Activated CD4-positive, alpha-beta T cell treated with anti-CD3 and anti-CD28 coated beads, Interleukin-2, amount 10 ng/mL, durations not matched to agents 7 days and 5 days (primary cell): ENCODE data around the gene CNOT3. TPM values are rescaled to one million over a fixed set of nuclear protein-coding genes. Genes with fewer than 3 reads are reported as not detected.
"Not testable (repeated sequence)": the region's sequence is repeated elsewhere in the genome, so short reads cannot be mapped to it uniquely, and the experiment has no call there.

Source experiments
- CTCF ChIA-PET: fragments of 350-600 bp; sonication (Branson Sonifier 250); formaldehyde crosslinking; loops from one replicate; lab custom pipeline; 2021; ENCODE audit warnings: antibody characterized with exemption; lab: Charles Lee
- POLR2A ChIA-PET: fragments of 350-600 bp; sonication (Branson Sonifier 250); formaldehyde crosslinking; loops from one replicate; lab custom pipeline; 2021; ENCODE audit warnings: antibody characterized with exemption; lab: Charles Lee
- DNase-seq: peaks from one replicate; pipeline ENCODE4 v3.0.0-alpha.2; 2020
- H3K27ac Mint-ChIP-seq: one replicate; pipeline ENCODE4 v1.8.0; 2021; ENCODE audit warnings: mild to moderate bottlenecking, moderate library complexity, mixed read lengths
- H3K27me3 Mint-ChIP-seq: one replicate; pipeline ENCODE4 v1.8.0; 2021; ENCODE audit warnings: mixed read lengths
- H3K36me3 Mint-ChIP-seq: one replicate; pipeline ENCODE4 v1.8.0; 2021; ENCODE audit warnings: low read depth, mixed read lengths
- H3K4me1 Mint-ChIP-seq: one replicate; pipeline ENCODE4 v1.8.0; 2021; ENCODE audit warnings: mixed read lengths
- H3K4me3 Mint-ChIP-seq: one replicate; pipeline ENCODE4 v1.8.0; 2021; ENCODE audit warnings: mild to moderate bottlenecking, moderate library complexity, mixed read lengths
- H3K9me3 Mint-ChIP-seq: one replicate; pipeline ENCODE4 v1.8.0; 2021; ENCODE audit warnings: mixed read lengths
- total RNA-seq, 2 experiments: library from RNA; stranded (reverse); gene quantifications; one replicate each; pipeline ENCODE4 v1.2.3, GENCODE V29; 2021

Gene CNOT3
- total RNA-seq, 2 experiments from 2014 or later: 63.7 to 64.8 TPM

- H3K4me3 Mint-ChIP-seq: no peak overlapping the region
- H3K27ac Mint-ChIP-seq: peak overlapping the region; percentile 60
- ChIA-PET CTCF (interaction anchor here (0.8 to 4.4 kb wide), 3 partner anchors 11 to 22 kb away, joined by 3 to 27 read pairs (median 3); no protein-coding TSS in a partner anchor), POLR2A (no interaction called here)
- H3K36me3 Mint-ChIP-seq: peaks cover 8% of the 10 kb centered on the region
- H3K27me3 Mint-ChIP-seq: no peaks in the 10 kb centered on the region
- no peaks in the 10 kb centered on the region for H3K9me3 Mint-ChIP-seq
- DNase-seq: no peak
- H3K4me1 Mint-ChIP-seq: peaks cover 22% of the 10 kb centered on the region
Observed at GRCh38 chr19:54186351-54186750, 48.8 kb downstream of the CNOT3 start.

GRCh38 chr19:54186934-54187381 is 49.4 kb downstream of the CNOT3 start:
- DNase-seq: no peak
- Mint-ChIP-seq H3K36me3 (peaks cover 8% of the 10 kb centered on the region), H3K4me1 (peaks cover 27% of the 10 kb centered on the region), H3K9me3 (no peaks in the 10 kb centered on the region), H3K4me3 (peak overlapping the region; percentile 94), H3K27ac (peak overlapping the region; percentile 50), H3K27me3 (no peaks in the 10 kb centered on the region)
- ChIA-PET POLR2A (no interaction called here), CTCF (interaction anchor here (1.1 to 4.4 kb wide), 2 partner anchors 17 to 23 kb away, joined by 3 to 27 read pairs; no protein-coding TSS in a partner anchor)

- peak overlapping the region; percentile 88 for H3K27ac Mint-ChIP-seq
- ChIA-PET CTCF (interaction anchor here (4.4 kb wide), 1 partner anchor 19 kb away, joined by 27 read pairs; no protein-coding TSS in a partner anchor), POLR2A (no interaction called here)
- no peaks in the 10 kb centered on the region for H3K9me3 Mint-ChIP-seq
- DNase-seq: peak; percentile 57
- peaks cover 40% of the 10 kb centered on the region for H3K4me1 Mint-ChIP-seq
- no peaks in the 10 kb centered on the region for H3K27me3 Mint-ChIP-seq
- H3K36me3 Mint-ChIP-seq: peaks cover 16% of the 10 kb centered on the region
- H3K4me3 Mint-ChIP-seq: peak overlapping the region; percentile 94
Observed at GRCh38 chr19:54188215-54188871, 50.8 kb downstream of the CNOT3 start.

GRCh38 chr19:54189145-54189734 is 51.7 kb downstream of the CNOT3 start, which contains the start of gene MBOAT7:
Gene MBOAT7, minus strand, starts transcription at chr19:54189580. Its CDS starts 1,072 bp downstream, at chr19:54188508.
- Mint-ChIP-seq H3K9me3 (no peaks in the 10 kb centered on the region), H3K4me3 (peak within 1 kb of the TSS; percentile 94), H3K4me1 (peaks cover 40% of the 10 kb centered on the region), H3K27ac (peak within 1 kb of the TSS; percentile 97), H3K27me3 (no peaks in the 10 kb centered on the region), H3K36me3 (peaks cover 13% of the 10 kb centered on the region)
- DNase-seq: no peak
- ChIA-PET CTCF (interaction anchor here (0.7 to 4.4 kb wide), 10 partner anchors 9 to 260 kb away, joined by 3 to 27 read pairs (median 3); partner anchors contain the start of gene LENG8), POLR2A (interaction anchor here (0.5 to 1.2 kb wide), 4 partner anchors 11 to 1384 kb away, joined by 3 to 4 read pairs (median 4); partner anchors contain the start of gene RPS9)

GRCh38 chr19:54189735-54190502 is 52.4 kb downstream of the CNOT3 start:
- Mint-ChIP-seq H3K36me3 (peaks cover 12% of the 10 kb centered on the region), H3K27me3 (no peaks in the 10 kb centered on the region), H3K4me1 (peaks cover 40% of the 10 kb centered on the region), H3K27ac (peak overlapping the region; percentile 97), H3K9me3 (no peaks in the 10 kb centered on the region), H3K4me3 (peak overlapping the region; percentile 94)
- peak; percentile 100 for DNase-seq
- POLR2A ChIA-PET: interaction anchor here (0.5 to 1.6 kb wide), 5 partner anchors 10 to 1384 kb away, joined by 3 to 4 read pairs (median 4); partner anchors contain the start of gene RPS9
- CTCF ChIA-PET: interaction anchor here (0.7 to 4.4 kb wide), 9 partner anchors 11 to 259 kb away, joined by 3 to 27 read pairs (median 3); partner anchors contain the start of gene LENG8

DNA sequence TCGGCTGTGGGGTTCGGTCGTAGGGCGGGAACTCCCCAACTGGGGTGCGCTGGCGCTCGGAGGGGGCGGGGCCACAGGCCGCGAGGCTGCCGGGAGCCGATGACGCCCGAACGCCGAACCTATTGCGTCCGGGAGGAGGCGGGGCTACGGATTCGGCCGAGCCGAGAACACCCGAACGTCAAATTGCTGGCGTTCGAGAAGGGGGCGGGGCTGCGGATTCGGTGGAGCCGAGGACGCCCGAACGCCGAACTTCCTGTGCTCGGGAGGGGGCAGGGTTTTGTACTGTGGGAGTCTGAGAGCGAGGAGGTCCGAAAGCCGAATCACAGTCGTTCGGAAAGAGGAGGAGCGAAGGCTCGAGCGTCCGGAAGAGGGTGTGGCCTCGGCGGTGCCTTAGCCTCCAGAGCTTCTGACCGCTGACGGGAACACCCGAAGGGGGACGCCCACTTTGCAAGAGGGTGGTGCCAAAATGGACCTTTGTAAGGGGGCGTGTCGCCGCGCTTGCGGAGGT is 53.0 kb downstream of the CNOT3 start:
- H3K27me3 Mint-ChIP-seq: no peaks in the 10 kb centered on the region
- H3K4me3 Mint-ChIP-seq: peak overlapping the region; percentile 94
- peaks cover 42% of the 10 kb centered on the region for H3K4me1 Mint-ChIP-seq
- no peaks in the 10 kb centered on the region for H3K9me3 Mint-ChIP-seq
- POLR2A ChIA-PET: interaction anchor here (1.6 kb wide), 1 partner anchor 9 kb away, joined by 4 read pairs; no protein-coding TSS in a partner anchor
- peak overlapping the region; percentile 97 for H3K27ac Mint-ChIP-seq
- CTCF ChIA-PET: interaction anchor here (1.1 to 1.2 kb wide), 2 partner anchors 10 to 89 kb away, joined by 3 read pairs; partner anchors contain the start of gene RPS9
- peaks cover 15% of the 10 kb centered on the region for H3K36me3 Mint-ChIP-seq
- DNase-seq: peak; percentile 100

GRCh38 chr19:54191011-54191810 is 53.6 kb downstream of the CNOT3 start, which contains the start of gene TSEN34:
Gene TSEN34, plus strand, starts transcription at chr19:54191308. Its CDS starts 57 bp downstream, at chr19:54191365.
- H3K9me3 Mint-ChIP-seq: no peaks in the 10 kb centered on the region
- POLR2A ChIA-PET: interaction anchor here (0.6 to 1.6 kb wide), 4 partner anchors 9 to 58 kb away, joined by 3 to 5 read pairs (median 4); no protein-coding TSS in a partner anchor

GRCh38 chr19:54191811-54192453 is 54.4 kb downstream of the CNOT3 start:
- H3K36me3 Mint-ChIP-seq: peaks cover 12% of the 10 kb centered on the region

More at GRCh38 chr19:54191011-54191810, 53.6 kb downstream of the CNOT3 start, which contains the start of gene TSEN34:
- peak; percentile 83 for DNase-seq
- Mint-ChIP-seq H3K27me3 (no peaks in the 10 kb centered on the region), H3K36me3 (peaks cover 15% of the 10 kb centered on the region), H3K27ac (peak within 1 kb of the TSS; percentile 97), H3K4me3 (peak within 1 kb of the TSS; percentile 94), H3K4me1 (peaks cover 42% of the 10 kb centered on the region)
- CTCF ChIA-PET: interaction anchor here (1.1 to 1.2 kb wide), 2 partner anchors 10 to 90 kb away, joined by 3 read pairs; partner anchors contain the start of gene RPS9

DNA sequence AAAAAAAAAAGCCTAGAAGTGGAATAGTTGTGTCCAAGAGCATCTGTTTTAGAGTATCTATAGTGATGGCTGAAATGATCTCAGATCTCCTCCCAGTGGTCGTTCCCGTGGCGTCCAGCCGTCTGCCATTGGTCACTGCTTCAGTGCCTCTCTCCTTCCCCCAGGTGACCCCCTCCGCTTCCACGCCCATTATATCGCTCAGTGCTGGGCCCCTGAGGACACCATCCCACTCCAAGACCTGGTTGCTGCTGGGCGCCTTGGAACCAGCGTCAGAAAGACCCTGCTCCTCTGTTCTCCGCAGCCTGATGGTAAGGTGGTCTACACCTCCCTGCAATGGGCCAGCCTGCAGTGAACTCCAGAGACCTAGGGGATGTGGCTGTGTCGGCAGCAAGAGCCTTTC is 55.4 kb downstream of the CNOT3 start:
- no peak for DNase-seq
- Mint-ChIP-seq H3K27ac (no peak overlapping the region), H3K9me3 (no peaks in the 10 kb centered on the region), H3K4me3 (peak overlapping the region; percentile 94), H3K4me1 (peaks cover 30% of the 10 kb centered on the region), H3K27me3 (no peaks in the 10 kb centered on the region), H3K36me3 (peaks cover 12% of the 10 kb centered on the region)
- ChIA-PET POLR2A (no interaction called here), CTCF (no interaction called here)

More at GRCh38 chr19:54191811-54192453, 54.4 kb downstream of the CNOT3 start:
- CTCF ChIA-PET: interaction anchor here (1.1 to 1.2 kb wide), 2 partner anchors 9 to 90 kb away, joined by 3 read pairs; partner anchors contain the start of gene RPS9
- POLR2A ChIA-PET: interaction anchor here (0.6 to 1.6 kb wide), 4 partner anchors 8 to 57 kb away, joined by 3 to 5 read pairs (median 4); no protein-coding TSS in a partner anchor
- no peaks in the 10 kb centered on the region for H3K9me3 Mint-ChIP-seq
- H3K27me3 Mint-ChIP-seq: no peaks in the 10 kb centered on the region
- DNase-seq: no peak
- peaks cover 41% of the 10 kb centered on the region for H3K4me1 Mint-ChIP-seq
- peak overlapping the region; percentile 94 for H3K4me3 Mint-ChIP-seq
- H3K27ac Mint-ChIP-seq: peak overlapping the region; percentile 86

DNA sequence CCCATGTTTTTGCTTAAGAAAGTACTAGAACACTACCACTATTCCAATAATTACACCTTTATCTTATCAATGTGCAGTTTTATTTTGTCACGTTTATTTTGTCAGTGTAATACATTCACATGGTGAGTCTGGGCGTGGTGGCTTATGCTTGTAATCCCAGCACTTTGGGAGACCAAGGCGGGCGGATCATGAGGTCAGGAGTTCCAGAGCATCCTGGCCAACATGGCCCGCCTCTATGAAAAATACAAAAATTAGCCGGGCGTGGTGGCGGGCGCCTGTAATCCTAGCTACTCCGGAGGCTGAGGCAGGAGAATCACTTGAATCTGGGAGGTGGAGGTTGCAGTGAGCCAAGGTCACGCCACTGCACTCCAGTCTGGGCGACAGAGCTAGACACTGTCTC is 56.9 kb downstream of the CNOT3 start:
- DNase-seq, CTCF ChIA-PET, H3K27ac Mint-ChIP-seq, H3K9me3 Mint-ChIP-seq, POLR2A ChIA-PET, H3K4me3 Mint-ChIP-seq, H3K27me3 Mint-ChIP-seq: not testable (repeated sequence)
- peaks cover 26% of the 10 kb centered on the region for H3K4me1 Mint-ChIP-seq
- H3K36me3 Mint-ChIP-seq: peaks cover 12% of the 10 kb centered on the region
